Karpas-422 (cell line): ENCODE data around the gene SLCO3A1. TPM values are rescaled to one million over a fixed set of nuclear protein-coding genes. Genes with fewer than 3 reads are reported as not detected.

Experiments used
- DNase-seq: peaks from one replicate; pipeline ENCODE4 v3.0.0-alpha.2; 2015
- H2AFZ ChIP-seq: fragments of 200-600 bp; sonication (generic); 2 replicates; pipeline ENCODE4 v1.6.1; 2014; ENCODE audit warnings: antibody characterized with exemption, low read length, mixed read lengths
- H3K27ac ChIP-seq: fragments of 200-600 bp; sonication (generic); 2 replicates; pipeline ENCODE4 v1.5.1; 2014; ENCODE audit warnings: mild to moderate bottlenecking, low read length, moderate library complexity
- H3K27me3 ChIP-seq: fragments of 200-600 bp; sonication (generic); 2 replicates; pipeline ENCODE4 v1.6.1; 2014; ENCODE audit warnings: low read length, mixed read lengths
- H3K36me3 ChIP-seq: fragments of 200-600 bp; sonication (generic); 2 replicates; pipeline ENCODE4 v1.6.1; 2014; ENCODE audit warnings: low read length, mixed read lengths; ENCODE audit not compliant: insufficient read depth
- H3K4me1 ChIP-seq: fragments of 200-600 bp; sonication (generic); 2 replicates; pipeline ENCODE4 v1.6.1; 2014; ENCODE audit warnings: mild to moderate bottlenecking, low read length, mixed read lengths
- H3K4me2 ChIP-seq: fragments of 200-600 bp; sonication (generic); 2 replicates; pipeline ENCODE4 v1.6.1; 2014; ENCODE audit warnings: low read length, low read depth, mild to moderate bottlenecking; ENCODE audit not compliant: poor library complexity, severe bottlenecking
- H3K4me3 ChIP-seq: fragments of 200-600 bp; sonication (generic); 2 replicates; pipeline ENCODE4 v1.5.1; 2014; ENCODE audit warnings: mild to moderate bottlenecking, antibody characterized with exemption, low read length, mixed read lengths
- H3K79me2 ChIP-seq: fragments of 200-600 bp; sonication (generic); 2 replicates; pipeline ENCODE4 v1.6.1; 2014; ENCODE audit warnings: mild to moderate bottlenecking, low read length, mixed read lengths
- H3K9ac ChIP-seq: fragments of 200-600 bp; sonication (generic); 2 replicates; pipeline ENCODE4 v1.6.0; 2014; ENCODE audit warnings: low read length
- H3K9me2 ChIP-seq: fragments of 200-600 bp; sonication (generic), shearing (Covaris generic); replicated peaks from 2 replicates; pipeline ENCODE4 v1.6.0; 2014; ENCODE audit warnings: mild to moderate bottlenecking, low read length, moderate library complexity; ENCODE audit not compliant: insufficient read depth
- H3K9me3 ChIP-seq: fragments of 300-700, 200-600 bp; sonication (generic); 2 replicates; pipeline ENCODE4 v1.6.1; 2014; ENCODE audit warnings: low read length, mixed read lengths
- H4K20me1 ChIP-seq: fragments of 200-600 bp; sonication (generic); 2 replicates; pipeline ENCODE4 v1.6.1; 2014; ENCODE audit warnings: mild to moderate bottlenecking, antibody characterized with exemption, low read length, low read depth; ENCODE audit not compliant: insufficient read depth
- total RNA-seq: library from RNA; depleted of rRNA; stranded (reverse); fragments of >200 nt; shearing (Covaris generic); gene quantifications from 2 replicates; pipeline ENCODE4 v1.2.3, GENCODE V29; 2014; ENCODE audit warnings: low replicate concordance

Gene SLCO3A1
- total RNA-seq, 1 experiment from 2014 or later = 36.2 TPM

GRCh38 chr15:92104072-92104471 is 250.6 kb downstream of the SLCO3A1 start:
- H3K9me3 ChIP-seq = no peaks in the 10 kb centered on the region
- H3K9me2 ChIP-seq = no peaks in the 10 kb centered on the region
- no peak overlapping the region for H3K4me3 ChIP-seq
- peaks cover 30% of the 10 kb centered on the region for H3K79me2 ChIP-seq
- no peaks in the 10 kb centered on the region for H4K20me1 ChIP-seq
- H2AFZ ChIP-seq = no peak overlapping the region
- H3K27ac ChIP-seq = no peak overlapping the region
- H3K4me1 ChIP-seq = peaks cover 24% of the 10 kb centered on the region
- H3K4me2 ChIP-seq = no peak overlapping the region
- DNase-seq = no peak
- peaks cover 3% of the 10 kb centered on the region; the same call in 1 of the 2 replicates for H3K36me3 ChIP-seq
- H3K9ac ChIP-seq = no peak overlapping the region
- no peaks in the 10 kb centered on the region for H3K27me3 ChIP-seq

GRCh38 chr15:92105611-92106010 is 252.1 kb downstream of the SLCO3A1 start:
- H3K27me3 ChIP-seq = no peaks in the 10 kb centered on the region
- H3K4me2 ChIP-seq = no peak overlapping the region
- no peaks in the 10 kb centered on the region for H4K20me1 ChIP-seq
- H3K4me1 ChIP-seq = peaks cover 18% of the 10 kb centered on the region
- no peaks in the 10 kb centered on the region; the same call in 1 of the 2 replicates for H3K36me3 ChIP-seq
- H3K27ac ChIP-seq = no peak overlapping the region
- no peak overlapping the region for H3K4me3 ChIP-seq
- H3K9me3 ChIP-seq = no peaks in the 10 kb centered on the region
- H3K9ac ChIP-seq = no peak overlapping the region
- no peak for DNase-seq
- H3K9me2 ChIP-seq = no peaks in the 10 kb centered on the region
- H3K79me2 ChIP-seq = peaks cover 26% of the 10 kb centered on the region
- H2AFZ ChIP-seq = no peak overlapping the region

- Histone ChIP-seq H4K20me1 (no peaks in the 10 kb centered on the region), H3K36me3 (no peaks in the 10 kb centered on the region; the same call in 1 of the 2 replicates), H2AFZ (no peak overlapping the region), H3K27me3 (no peaks in the 10 kb centered on the region), H3K9me3 (no peaks in the 10 kb centered on the region), H3K27ac (no peak overlapping the region), H3K4me1 (no peaks in the 10 kb centered on the region; the same call in 1 of the 2 replicates), H3K79me2 (peaks cover 17% of the 10 kb centered on the region; the same call in 1 of the 2 replicates), H3K9me2 (no peaks in the 10 kb centered on the region), H3K4me3 (no peak overlapping the region), H3K4me2 (no peak overlapping the region), H3K9ac (no peak overlapping the region)
- DNase-seq = no peak
These were observed 254.0 kb downstream of the SLCO3A1 start for GRCh38 chr15:92107510-92107909.

GRCh38 chr15:92109191-92109873 is 255.8 kb downstream of the SLCO3A1 start:
- H3K9me3 ChIP-seq = no peaks in the 10 kb centered on the region
- no peak overlapping the region for H3K9ac ChIP-seq
- no peak overlapping the region for H2AFZ ChIP-seq
- DNase-seq = no peak
- no peak overlapping the region for H3K4me2 ChIP-seq
- H3K4me3 ChIP-seq = no peak overlapping the region
- H3K4me1 ChIP-seq = peaks cover under 1% of the 10 kb centered on the region
- H3K27ac ChIP-seq = no peak overlapping the region
- H3K79me2 ChIP-seq = peaks cover 15% of the 10 kb centered on the region; the same call in 1 of the 2 replicates
- H3K27me3 ChIP-seq = no peaks in the 10 kb centered on the region
- H3K36me3 ChIP-seq = no peaks in the 10 kb centered on the region; the same call in 1 of the 2 replicates
- H3K9me2 ChIP-seq = no peaks in the 10 kb centered on the region
- H4K20me1 ChIP-seq = no peaks in the 10 kb centered on the region

GRCh38 chr15:92111291-92111690 is 257.8 kb downstream of the SLCO3A1 start:
- Histone ChIP-seq H3K9me2 (no peaks in the 10 kb centered on the region), H3K79me2 (peaks cover 15% of the 10 kb centered on the region; the same call in 1 of the 2 replicates), H3K36me3 (no peaks in the 10 kb centered on the region), H3K4me1 (peaks cover 20% of the 10 kb centered on the region), H2AFZ (no peak overlapping the region), H3K27ac (no peak overlapping the region), H3K9ac (no peak overlapping the region), H3K4me3 (no peak overlapping the region), H3K9me3 (no peaks in the 10 kb centered on the region), H4K20me1 (no peaks in the 10 kb centered on the region; the same call in 1 of the 2 replicates), H3K27me3 (no peaks in the 10 kb centered on the region), H3K4me2 (no peak overlapping the region)
- DNase-seq = no peak

GRCh38 chr15:92111751-92112150 is 258.2 kb downstream of the SLCO3A1 start:
- H3K79me2 ChIP-seq = peaks cover 17% of the 10 kb centered on the region; the same call in 1 of the 2 replicates
- peaks cover 3% of the 10 kb centered on the region; the same call in 1 of the 2 replicates for H4K20me1 ChIP-seq
- H3K4me2 ChIP-seq = no peak overlapping the region
- no peaks in the 10 kb centered on the region for H3K27me3 ChIP-seq
- H3K9ac ChIP-seq = no peak overlapping the region
- H3K36me3 ChIP-seq = no peaks in the 10 kb centered on the region
- no peak overlapping the region for H2AFZ ChIP-seq
- no peak overlapping the region for H3K4me3 ChIP-seq
- H3K9me2 ChIP-seq = no peaks in the 10 kb centered on the region
- H3K9me3 ChIP-seq = no peaks in the 10 kb centered on the region
- H3K4me1 ChIP-seq = peaks cover 25% of the 10 kb centered on the region
- no peak for DNase-seq
- no peak overlapping the region for H3K27ac ChIP-seq

- peaks cover 29% of the 10 kb centered on the region for H3K4me1 ChIP-seq
- H3K9me2 ChIP-seq = no peaks in the 10 kb centered on the region
- no peaks in the 10 kb centered on the region for H3K27me3 ChIP-seq
- no peaks in the 10 kb centered on the region for H3K9me3 ChIP-seq
- peaks cover 3% of the 10 kb centered on the region; the same call in 1 of the 2 replicates for H4K20me1 ChIP-seq
- no peak for DNase-seq
- no peak overlapping the region for H2AFZ ChIP-seq
- no peak overlapping the region for H3K9ac ChIP-seq
- H3K79me2 ChIP-seq = peaks cover 21% of the 10 kb centered on the region
- no peak overlapping the region for H3K4me3 ChIP-seq
- H3K27ac ChIP-seq = no peak overlapping the region
- no peaks in the 10 kb centered on the region for H3K36me3 ChIP-seq
- no peak overlapping the region for H3K4me2 ChIP-seq
These were observed 258.7 kb downstream of the SLCO3A1 start for GRCh38 chr15:92112180-92112579.

- Histone ChIP-seq H3K4me2 (no peak overlapping the region), H2AFZ (no peak overlapping the region), H3K79me2 (peaks cover 26% of the 10 kb centered on the region), H3K4me3 (no peak overlapping the region), H3K4me1 (peaks cover 35% of the 10 kb centered on the region), H3K9me2 (no peaks in the 10 kb centered on the region), H3K27ac (no peak overlapping the region), H3K27me3 (no peaks in the 10 kb centered on the region), H3K9ac (no peak overlapping the region), H3K36me3 (no peaks in the 10 kb centered on the region), H3K9me3 (no peaks in the 10 kb centered on the region), H4K20me1 (peaks cover 3% of the 10 kb centered on the region; the same call in 1 of the 2 replicates)
- no peak for DNase-seq
These were observed 259.2 kb downstream of the SLCO3A1 start for GRCh38 chr15:92112711-92113110.
